Measurements from ENCODE around the gene UBN2.

GRCh38 chr7:139255290-139255689 is 24.3 kb downstream of the UBN2 start:
- no peak for TF ChIP-seq CTCF (IDR thresholded peaks at IDR 0.05)
- no peak for TF ChIP-seq POLR2A (IDR thresholded peaks at IDR 0.05)

All from esophagus squamous epithelium (tissue), 4 donors.